HG02973 (cell line): ENCODE data around the gene CERCAM.
"Not testable (repeated sequence)": the region's sequence is repeated elsewhere in the genome, so short reads cannot be mapped to it uniquely, and the experiment has no call there.

ENCODE experiments used
- ATAC-seq: cut with Tn5 transposase; IDR thresholded peaks from one replicate; pipeline ENCODE4 v1.9.1; 2021; ENCODE audit warnings: moderate library complexity; ENCODE audit not compliant: unreplicated experiment

CERCAM gene

GRCh38 chr9:128416432-128417019 is 4.1 kb upstream of the CERCAM start:
- no peak for ATAC-seq

- no peak for ATAC-seq
These were observed 1.4 kb upstream of the CERCAM start for GRCh38 chr9:128419061-128419925.

- peak; percentile 63 for ATAC-seq
These were observed 502 bp upstream of the CERCAM start for GRCh38 chr9:128420060-128420650.

- no peak for ATAC-seq
These were observed 882 bp downstream of the CERCAM start for GRCh38 chr9:128421482-128421996.

GRCh38 chr9:128422022-128422782 is 1.5 kb downstream of the CERCAM start:
- not testable (repeated sequence) for ATAC-seq

- ATAC-seq: no peak
These were observed 2.1 kb downstream of the CERCAM start for GRCh38 chr9:128422783-128423150.

GRCh38 chr9:128423356-128423755 is 2.7 kb downstream of the CERCAM start:
- not testable (repeated sequence) for ATAC-seq

- no peak for ATAC-seq
These were observed 3.7 kb downstream of the CERCAM start for GRCh38 chr9:128424268-128424780.

GRCh38 chr9:128428644-128429512 is 8.2 kb downstream of the CERCAM start:
- ATAC-seq: no peak

GRCh38 chr9:128429513-128430086 is 8.9 kb downstream of the CERCAM start:
- ATAC-seq: no peak

- no peak for ATAC-seq
These were observed 10.6 kb downstream of the CERCAM start for GRCh38 chr9:128431207-128431606.

- ATAC-seq: no peak
These were observed 13.7 kb downstream of the CERCAM start for GRCh38 chr9:128434340-128434739.

- no peak for ATAC-seq
These were observed 15.0 kb downstream of the CERCAM start for GRCh38 chr9:128435611-128436010.

GRCh38 chr9:128438343-128439109 is 17.9 kb downstream of the CERCAM start:
- ATAC-seq: no peak

- no peak for ATAC-seq
These were observed 18.6 kb downstream of the CERCAM start for GRCh38 chr9:128439273-128439672.

GRCh38 chr9:128442150-128442549 is 21.5 kb downstream of the CERCAM start:
- no peak for ATAC-seq

- ATAC-seq: not testable (repeated sequence)
These were observed 25.8 kb downstream of the CERCAM start for GRCh38 chr9:128446505-128446904.

GRCh38 chr9:128448746-128449145 is 28.1 kb downstream of the CERCAM start:
- ATAC-seq: no peak

GRCh38 chr9:128454991-128455390 is 34.3 kb downstream of the CERCAM start:
- ATAC-seq: no peak
